HepG2 (cell line): ENCODE data around the gene TCP11L1. TPM values are rescaled to one million over a fixed set of nuclear protein-coding genes. Genes with fewer than 3 reads are reported as not detected.
A peak's percentile ranks its signal among the peaks of the same experiment; 100 is the strongest.

Source experiments
- GATAD2A ChIP-seq: IDR thresholded peaks from 2 replicates; pipeline ENCODE4 v1.6.1; 2016
- HHEX ChIP-seq: IDR thresholded peaks from 2 replicates; pipeline ENCODE4 v1.6.1; 2016; ENCODE audit warnings: control low read depth
- KDM3A ChIP-seq: IDR thresholded peaks from 2 replicates; pipeline ENCODE4 v1.6.1; 2018; ENCODE audit warnings: low read depth, missing compliant biosample characterization
- PPARG ChIP-seq: conservative IDR thresholded peaks from 2 replicates; pipeline ENCODE4 v1.6.1; 2016; ENCODE audit warnings: missing biosample characterization, missing genetic modification reagents
- RXRB ChIP-seq: IDR thresholded peaks from 2 replicates; pipeline ENCODE4 v1.6.1; 2016; ENCODE audit warnings: borderline replicate concordance, missing genetic modification reagents, missing compliant biosample characterization
- SP4 ChIP-seq: sonication (generic); formaldehyde crosslinking; IDR thresholded peaks from 2 replicates; pipeline ENCODE4 v1.8.1; 2023; ENCODE audit warnings: mild to moderate bottlenecking, missing genetic modification reagents
- TSC22D2 ChIP-seq: sonication (generic); formaldehyde crosslinking; IDR thresholded peaks from 2 replicates; pipeline ENCODE4 v1.5.1; 2020; ENCODE audit warnings: missing genetic modification reagents, mild to moderate bottlenecking, borderline replicate concordance
- ZBTB2 ChIP-seq: sonication (generic); formaldehyde crosslinking; IDR thresholded peaks from 2 replicates; pipeline ENCODE4 v1.8.0; 2022; ENCODE audit warnings: low read depth, missing genetic modification reagents
- ZBTB25 ChIP-seq: IDR thresholded peaks from 2 replicates; pipeline ENCODE4 v1.6.1; 2018; ENCODE audit warnings: missing genetic modification reagents
- ZNF460 ChIP-seq: sonication (generic); formaldehyde crosslinking; IDR thresholded peaks from 2 replicates; pipeline ENCODE4 v1.5.1; 2020; ENCODE audit warnings: missing genetic modification reagents, mild to moderate bottlenecking, borderline replicate concordance
- ZNF619 ChIP-seq: sonication (generic); formaldehyde crosslinking; IDR thresholded peaks from 2 replicates; pipeline ENCODE4 v1.4.0; 2020; ENCODE audit warnings: mild to moderate bottlenecking, missing genetic modification reagents
- ZNF687 ChIP-seq: sonication (generic); formaldehyde crosslinking; IDR thresholded peaks from 2 replicates; pipeline ENCODE4 v1.5.1; 2020; ENCODE audit warnings: mild to moderate bottlenecking, missing genetic modification reagents, moderate library complexity
- ZNF691 ChIP-seq: sonication (generic); formaldehyde crosslinking; IDR thresholded peaks from 2 replicates; pipeline ENCODE4 v1.4.0; 2020; ENCODE audit warnings: missing genetic modification reagents, low read depth, mild to moderate bottlenecking, borderline replicate concordance
- ZNF768 ChIP-seq: sonication (generic); formaldehyde crosslinking; IDR thresholded peaks from 2 replicates; pipeline ENCODE4 v1.4.0; 2020; ENCODE audit warnings: missing genetic modification reagents
- polyA plus RNA-seq, 8 experiments: library from polyadenylated mRNA; depleted of rRNA in 3 of 8; stranded (reverse) in 7 of 8; unstranded in 1 of 8; fragments of >200 nt; fragmentation: Illumina TruSeq in 4 of 8; extraction: Trizol in 4 of 8; gene quantifications; 2 replicates each; pipeline versions ENCODE4 v1.2.1 to v1.2.3, GENCODE V29; 2011 to 2016; ENCODE audit warnings: low read depth in 4 of 8, missing spikeins in 1 of 8, mixed read lengths in 1 of 8; ENCODE audit not compliant: insufficient read depth in 1 of 8
- total RNA-seq, 5 experiments: library from RNA; depleted of rRNA; stranded (reverse); fragments of >200 nt; fragmentation: Illumina TruSeq; extraction: Trizol; gene quantifications; 2 replicates each; pipeline ENCODE4 v1.2.3, GENCODE V29; 2016; ENCODE audit warnings: low read depth in 1 of 5

The TCP11L1 gene
- total and polyA plus RNA-seq, 2 of the 13 experiments (the other 11 are each of a cell fraction or from before 2014, with no cell fraction given): 7.9 to 10.1 TPM

GRCh38 chr11:33065445-33066178 lies 26.2 kb downstream of the TCP11L1 start (continued):
- 0 out of 2 replicates have a peak, but pooled peaks have one; percentile 51 for TF ChIP-seq ZNF691 (CRISPR knock-in tag)
- TF ChIP-seq RXRB (CRISPR knock-in tag): peak; percentile 42; the same call in 1 of the 2 replicates
- TF ChIP-seq ZNF768 (CRISPR knock-in tag): peak; percentile 55; the same call in 1 of the 2 replicates
- TF ChIP-seq ZBTB2 (CRISPR knock-in tag): no peak
- TF ChIP-seq ZBTB25 (CRISPR knock-in tag): 0 out of 2 replicates have a peak, but pooled peaks have one; percentile 46
- TF ChIP-seq ZNF460 (CRISPR knock-in tag): no peak
- TF ChIP-seq TSC22D2: peak; percentile 28; the same call in 1 of the 2 replicates
- TF ChIP-seq HHEX (CRISPR knock-in tag): no peak
- TF ChIP-seq PPARG (CRISPR knock-in tag): 0 out of 2 replicates have a peak, but pooled peaks have one; percentile 17
- no peak for TF ChIP-seq ZNF619 (CRISPR knock-in tag)
- TF ChIP-seq KDM3A (CRISPR knock-in tag): 0 out of 2 replicates have a peak, but pooled peaks have one; percentile 33
- TF ChIP-seq GATAD2A (CRISPR knock-in tag): 0 out of 2 replicates have a peak, but pooled peaks have one; percentile 25
- 0 out of 2 replicates have a peak, but pooled peaks have one; percentile 21 for TF ChIP-seq SP4 (CRISPR knock-in tag)
- TF ChIP-seq ZNF687 (CRISPR knock-in tag): peak; percentile 62
